OCI-M2 (cell line): ENCODE measurements around the gene TPD52L1.
"Not testable (repeated sequence)": the region's sequence is repeated elsewhere in the genome, so short reads cannot be mapped to it uniquely, and the experiment has no call there.

ENCODE experiments used
- DNase-seq: peaks from one replicate; lab custom pipeline; 2025; ENCODE audit not compliant: unreplicated experiment; lab: John Stamatoyannopoulos, UW

TPD52L1 gene

DNA sequence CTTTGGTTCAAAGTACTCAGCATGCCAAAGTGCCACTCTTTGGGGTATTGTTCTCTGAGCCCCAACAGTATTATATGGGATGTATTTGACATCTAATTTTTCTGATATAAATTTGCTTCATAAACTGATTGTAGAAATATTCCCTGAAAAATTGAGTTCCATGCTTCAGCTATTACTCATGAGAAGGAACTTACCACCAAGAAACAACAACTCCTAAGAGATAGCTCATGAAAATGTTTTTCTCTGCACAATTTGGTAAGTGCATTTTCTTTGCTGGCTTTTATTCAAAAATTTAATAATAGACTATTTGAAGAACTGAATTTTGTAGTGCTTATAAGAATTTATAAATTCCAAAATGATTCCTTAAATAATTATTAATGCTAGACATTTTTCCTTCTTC lies 12.8 kb upstream of the TPD52L1 start:
- no peak for DNase-seq

- DNase-seq, result no peak
Observed at GRCh38 chr6:125142618-125143017, 11.0 kb upstream of the TPD52L1 start.

- DNase-seq, result no peak
Observed at GRCh38 chr6:125144822-125145221, 8.8 kb upstream of the TPD52L1 start.

GRCh38 chr6:125149256-125150144 lies 4.1 kb upstream of the TPD52L1 start:
- no peak for DNase-seq

DNA sequence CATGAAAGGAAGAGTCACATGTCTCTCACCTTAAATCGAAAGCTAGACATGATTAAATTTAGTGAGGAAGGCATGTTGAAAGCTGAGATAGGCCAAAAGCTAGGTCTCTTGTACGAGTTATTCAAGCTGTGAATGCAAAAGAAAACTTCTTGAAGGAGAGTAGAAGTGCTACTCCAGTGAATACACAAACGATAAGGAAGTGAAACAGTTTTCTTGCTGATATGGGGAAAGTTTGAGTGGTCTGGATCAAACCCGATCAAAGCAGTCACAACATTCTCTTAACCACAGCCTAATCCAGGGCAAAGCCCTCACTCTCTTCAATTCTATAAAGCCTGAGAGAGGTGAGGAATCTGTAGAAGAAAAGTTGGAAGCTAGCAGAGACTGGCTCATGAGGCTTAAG lies 1.9 kb upstream of the TPD52L1 start:
- DNase-seq, result no peak

DNA sequence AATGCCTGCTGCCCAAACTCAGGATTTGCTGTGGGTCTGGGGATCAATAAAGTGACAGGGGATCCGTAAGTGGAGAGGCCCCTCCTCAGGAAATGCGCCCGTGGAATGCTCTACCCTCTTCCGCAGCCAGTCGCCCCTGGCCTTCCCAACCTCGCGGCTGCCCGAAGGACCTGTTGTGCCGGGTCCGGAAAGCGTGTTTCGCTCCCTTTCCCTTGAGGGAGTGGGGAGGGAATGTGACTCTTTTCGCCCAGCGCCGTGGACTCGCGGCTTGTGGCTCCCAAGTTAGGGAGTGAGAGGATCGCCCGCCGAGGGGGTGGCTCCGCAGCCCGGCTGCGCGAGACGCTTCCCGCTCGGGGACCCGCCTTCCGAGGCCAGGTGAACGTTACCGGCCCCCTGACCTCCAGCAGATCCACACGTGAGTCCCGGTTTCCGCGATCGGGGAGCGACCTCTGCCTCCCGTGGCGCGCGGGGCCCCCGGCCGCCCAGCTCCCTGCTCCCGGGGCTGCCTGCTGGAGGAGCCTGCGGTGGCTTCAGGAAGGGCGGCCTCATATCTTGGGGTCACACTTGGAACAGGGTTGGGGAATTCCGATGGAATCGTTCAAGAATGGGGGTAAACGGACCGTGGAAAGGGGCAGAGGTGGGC lies 666 bp downstream of the TPD52L1 start:
- DNase-seq, result no peak

- no peak for DNase-seq
Observed at GRCh38 chr6:125154761-125155135, 1.2 kb downstream of the TPD52L1 start.

DNA sequence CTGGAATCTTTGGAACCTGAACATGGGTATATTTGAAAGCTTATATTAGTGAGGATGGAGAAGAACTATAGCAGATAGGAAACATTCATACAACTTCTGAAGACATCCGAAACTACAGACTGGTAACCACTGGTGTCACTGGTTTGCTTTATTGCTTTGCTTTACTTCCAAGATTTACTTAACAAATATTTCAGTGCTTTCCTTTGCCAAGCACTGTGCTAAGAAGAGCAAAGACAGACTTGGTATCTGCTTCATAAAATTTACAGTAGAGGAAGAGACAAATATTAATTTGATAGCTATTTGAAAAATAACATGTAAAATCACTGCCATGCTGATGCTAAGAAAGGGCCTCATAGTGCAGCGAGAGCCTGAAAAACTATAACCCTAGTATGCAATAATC lies 1.8 kb downstream of the TPD52L1 start:
- no peak for DNase-seq

DNA sequence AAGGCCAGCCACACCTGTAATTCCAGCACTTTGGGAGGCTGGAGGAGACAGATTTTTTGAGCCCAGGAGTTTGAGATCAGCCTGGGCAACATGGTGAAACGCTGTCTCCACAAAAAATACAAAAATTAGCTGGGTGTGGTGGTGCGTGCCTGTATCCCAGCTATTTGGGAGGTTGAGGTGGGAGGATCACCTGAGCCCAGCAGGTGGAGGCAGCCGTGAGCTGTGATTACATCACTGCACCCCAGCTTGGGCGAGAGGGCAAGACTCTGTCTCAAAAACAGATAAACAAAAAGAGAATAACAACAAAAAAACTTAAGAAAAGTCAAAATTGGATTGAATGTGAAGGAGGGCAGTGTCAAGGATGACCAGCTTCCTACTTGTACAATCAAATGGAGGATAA lies 2.9 kb downstream of the TPD52L1 start:
- no peak for DNase-seq

GRCh38 chr6:125157280-125157679 lies 3.7 kb downstream of the TPD52L1 start:
- DNase-seq, result no peak

GRCh38 chr6:125157725-125158124 lies 4.2 kb downstream of the TPD52L1 start:
- no peak for DNase-seq

- DNase-seq, result not testable (repeated sequence)
Observed at GRCh38 chr6:125163339-125163738, 9.8 kb downstream of the TPD52L1 start.

DNA sequence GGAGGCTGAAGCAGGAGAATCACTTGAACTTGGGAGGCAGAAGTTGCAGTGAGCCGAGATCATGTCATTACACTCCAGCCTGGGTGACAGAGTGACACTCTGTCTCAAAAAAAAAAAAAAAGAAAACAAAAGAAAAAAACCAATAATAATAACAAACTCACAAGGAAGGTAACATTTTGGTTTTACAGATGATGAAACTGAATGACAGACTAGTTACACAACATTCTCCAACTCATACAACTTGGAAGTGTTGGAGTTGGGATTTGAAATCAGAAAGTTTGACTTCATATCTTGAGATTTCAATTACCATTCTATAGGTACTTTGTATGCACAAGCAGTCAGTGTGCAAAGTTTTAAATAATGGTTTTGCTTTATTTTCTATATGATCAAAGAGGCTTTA lies 10.2 kb downstream of the TPD52L1 start:
- no peak for DNase-seq

- DNase-seq, result no peak
Observed at GRCh38 chr6:125164696-125165095, 11.1 kb downstream of the TPD52L1 start.

DNA sequence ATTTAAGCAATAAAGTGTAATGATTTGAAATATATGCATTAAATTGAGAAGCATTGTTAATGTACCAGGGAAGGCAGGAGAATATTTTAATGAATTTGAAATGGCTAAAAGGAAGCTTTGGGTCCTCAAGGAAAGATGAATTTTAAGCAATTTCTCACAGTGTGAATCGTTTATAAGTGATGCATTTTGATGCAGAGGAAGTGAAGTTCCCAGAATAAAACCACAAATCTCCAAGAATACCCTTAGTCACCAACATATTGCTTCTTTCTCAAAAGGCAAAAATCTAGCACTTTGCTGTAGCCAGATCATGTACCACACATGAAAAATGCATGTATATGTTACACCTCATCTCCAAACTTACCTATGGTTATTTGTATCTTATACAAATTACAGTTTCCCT lies 11.7 kb downstream of the TPD52L1 start:
- no peak for DNase-seq

DNA sequence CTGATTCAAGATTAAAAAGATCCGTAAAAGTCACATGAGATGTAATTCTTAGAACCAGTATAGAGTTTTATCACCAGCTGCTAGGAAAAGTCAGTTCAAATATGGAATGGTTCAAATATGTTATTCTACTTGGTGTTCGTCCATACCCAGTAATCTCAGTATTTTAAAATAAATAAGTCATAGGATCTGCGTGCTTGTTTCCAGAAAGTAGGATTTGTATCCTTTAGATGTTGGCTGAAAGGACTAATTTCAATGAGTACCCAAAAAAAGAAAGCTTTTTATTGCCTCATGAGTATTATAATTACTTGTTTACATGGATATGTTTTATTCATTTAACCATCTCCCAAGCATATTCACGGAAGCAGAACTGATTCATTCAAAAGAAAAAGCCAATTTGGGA lies 12.2 kb downstream of the TPD52L1 start:
- DNase-seq, result no peak

DNA sequence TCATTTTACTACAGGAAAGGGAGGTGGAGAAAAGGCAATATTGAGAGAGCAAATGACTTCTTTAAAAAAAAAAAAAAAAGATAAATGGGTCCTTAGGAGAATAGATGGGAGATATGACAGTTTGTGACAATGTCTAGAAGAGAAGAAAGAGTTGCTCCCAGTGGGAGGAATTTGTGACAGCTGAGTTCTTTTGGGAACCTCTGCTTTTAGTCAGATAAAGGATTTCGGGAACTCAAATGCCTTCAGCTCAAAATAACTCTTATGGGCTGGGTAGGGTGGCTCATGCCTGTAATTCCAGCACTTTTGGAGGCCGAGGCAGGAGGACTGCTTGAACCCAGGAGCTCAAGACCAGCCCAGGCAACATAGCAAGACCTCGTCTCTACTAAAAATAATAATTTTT lies 13.1 kb downstream of the TPD52L1 start:
- DNase-seq, result no peak

DNA sequence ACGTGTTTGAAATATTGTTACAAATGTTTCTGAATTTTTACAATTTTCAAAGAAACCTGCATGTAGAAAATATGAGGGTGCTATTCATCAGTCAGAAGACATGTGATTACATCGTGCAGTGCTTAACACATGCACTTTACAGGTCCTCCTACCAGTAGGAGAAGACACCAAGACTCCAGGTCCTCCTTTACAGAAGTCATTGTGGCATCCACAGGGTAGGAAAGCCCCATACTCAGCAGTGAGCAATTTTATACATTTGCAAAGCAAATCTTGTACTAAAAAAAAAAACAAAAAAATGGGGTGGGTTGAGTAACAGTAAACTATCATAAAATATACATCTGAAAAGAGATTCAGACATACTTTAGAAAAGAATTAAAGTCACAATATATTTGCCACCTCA lies 14.0 kb downstream of the TPD52L1 start:
- no peak for DNase-seq

DNA sequence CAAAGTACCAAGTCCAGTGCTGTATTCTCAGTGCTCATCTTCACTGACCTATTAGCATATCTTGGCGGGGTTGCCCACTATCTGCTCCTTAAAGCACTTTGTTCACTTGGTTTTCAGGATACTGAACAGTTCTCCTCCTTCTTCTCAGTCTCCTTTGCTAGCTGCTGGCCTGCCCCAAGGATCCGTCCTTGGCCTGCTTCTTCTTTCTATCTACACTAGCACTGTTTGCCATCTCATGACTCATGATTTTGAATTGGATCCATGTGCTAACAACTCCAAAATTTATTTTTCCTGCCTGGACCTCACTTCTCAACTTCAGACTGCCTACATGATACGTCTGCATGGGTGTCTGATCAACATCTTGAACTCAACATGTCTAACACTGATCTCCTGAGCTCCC lies 15.5 kb downstream of the TPD52L1 start:
- no peak for DNase-seq

DNA sequence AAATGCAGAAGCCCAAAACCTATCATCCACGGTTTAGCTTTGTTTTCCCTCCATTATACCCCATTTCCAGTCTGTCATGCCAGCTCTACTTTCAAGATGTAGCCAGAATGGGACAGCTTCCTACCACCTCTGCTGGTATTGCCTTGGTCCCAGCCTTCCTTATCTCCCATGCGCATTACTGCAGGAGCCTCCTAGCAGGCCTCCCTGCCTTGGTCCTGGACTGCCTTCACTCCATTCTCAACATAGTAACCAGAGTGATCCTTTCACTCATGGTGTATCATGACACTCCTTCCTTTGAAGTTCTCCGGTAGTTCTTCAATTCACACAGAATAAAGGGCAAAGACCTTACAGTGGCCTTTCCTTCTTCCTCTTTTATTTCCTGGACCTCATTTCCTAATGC lies 15.9 kb downstream of the TPD52L1 start:
- no peak for DNase-seq

DNA sequence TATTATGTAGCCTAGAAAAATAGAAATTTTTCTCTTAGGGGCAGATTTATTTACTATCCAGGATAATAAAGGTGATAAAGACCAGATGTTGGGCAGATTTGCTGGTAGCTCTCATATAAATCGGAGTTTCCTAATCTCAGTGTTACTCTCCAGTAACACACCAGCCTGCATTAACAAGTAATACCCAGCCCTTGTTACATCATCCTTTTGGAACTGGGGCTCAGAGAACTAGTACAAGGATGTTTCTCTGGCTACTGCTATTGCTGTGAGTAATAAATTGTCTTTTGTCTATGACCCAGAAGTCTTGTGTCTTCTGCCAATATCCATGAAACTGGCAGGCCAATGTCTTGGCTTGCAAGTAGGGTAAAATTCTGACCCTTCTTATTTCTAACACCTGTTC lies 16.8 kb downstream of the TPD52L1 start:
- no peak for DNase-seq

- DNase-seq, result no peak
Observed at GRCh38 chr6:125173341-125174095, 19.9 kb downstream of the TPD52L1 start.
